ENCODE data around the gene TGOLN2. TPM values are rescaled to one million over a fixed set of nuclear protein-coding genes. Genes with fewer than 3 reads are reported as not detected.
"Not testable (repeated sequence)": the region's sequence is repeated elsewhere in the genome, so short reads cannot be mapped to it uniquely, and the experiment has no call there.

Gene TGOLN2
- total and polyA plus RNA-seq, 2 donors (not counting 3 experiments of a cell fraction or from before 2014, with no cell fraction given), result 112 to 140 TPM

- ChIA-PET POLR2A (no interaction called here), CTCF (no interaction called here)
- H3K9me1 ChIP-seq (replicated peaks; ENCODE audit: control insufficient read depth, extremely low read depth, insufficient read depth, low read length), result no peaks in the 10 kb centered on the region
- no peaks in the 10 kb centered on the region for H3K4me1 ChIP-seq (ENCODE audit: control insufficient read depth, extremely low read depth, insufficient read depth, low read length)
- no peak for TF ChIP-seq POLR2A (IDR thresholded peaks at IDR 0.05; ENCODE audit: low read depth, low read length)
- FAIRE-seq (no peak), DNase-seq (ENCODE audit: low read depth, low spot score) (no peak)
- H4K20me1 ChIP-seq (replicated peaks; ENCODE audit: control insufficient read depth, extremely low read depth, insufficient read depth, low read length), result no peaks in the 10 kb centered on the region
- intact Hi-C loops (cut with micrococcal nuclease) (no loop called here), dilution Hi-C loops (cut with MboI; ENCODE audit: extremely low pct_ligation_motif_present, low sequenced_read_pairs) (no loop called here)
- H3K9me3 ChIP-seq (replicated peaks; ENCODE audit: control insufficient read depth, insufficient read depth, low read length), result no peaks in the 10 kb centered on the region
- H3K9ac ChIP-seq (replicated peaks; ENCODE audit: extremely low read depth, insufficient read depth, low read length), result no peak overlapping the region
- no peak overlapping the region for H2AFZ ChIP-seq (ENCODE audit: low read depth, low read length)
- no TSS peak for BruUV-seq (replicated peaks)
- H3K27me3 ChIP-seq (ENCODE audit: control insufficient read depth in 2 of 2, insufficient read depth in 2 of 2, low read length in 2 of 2), result no peaks in the 10 kb centered on the region
- H3K79me2 ChIP-seq (ENCODE audit: control insufficient read depth, insufficient read depth, low read length), result no peaks in the 10 kb centered on the region
- H3K4me2 ChIP-seq (ENCODE audit: insufficient read depth, low read length), result no peak overlapping the region
- H3K4me3 ChIP-seq (replicated peaks in 1 of 3; ENCODE audit: insufficient read depth in 1 of 3, low read depth in 1 of 3, low read length in 3 of 3), result no peak overlapping the region
- H3K27ac ChIP-seq (ENCODE audit: insufficient read depth, low read depth, low read length), result no peak overlapping the region
- peaks cover 0 to 2% of the 10 kb centered on the region in 2 experiments for H3K36me3 ChIP-seq (ENCODE audit: control insufficient read depth in 2 of 2, extremely low read depth in 1 of 2, insufficient read depth in 2 of 2, low read length in 2 of 2)
Measured at GRCh38 chr2:85367180-85367579, 39.4 kb upstream of the TGOLN2 start.

- H3K9ac ChIP-seq (replicated peaks; ENCODE audit: extremely low read depth, insufficient read depth, low read length); CTCF ChIA-PET; intact Hi-C loops (cut with micrococcal nuclease); H3K4me1 ChIP-seq (ENCODE audit: control insufficient read depth, extremely low read depth, insufficient read depth, low read length); FAIRE-seq; H3K36me3 ChIP-seq (ENCODE audit: control insufficient read depth in 2 of 2, extremely low read depth in 1 of 2, insufficient read depth in 2 of 2, low read length in 2 of 2); BruUV-seq (replicated peaks); DNase-seq (ENCODE audit: low read depth, low spot score); H3K9me1 ChIP-seq (replicated peaks; ENCODE audit: control insufficient read depth, extremely low read depth, insufficient read depth, low read length); H3K9me3 ChIP-seq (replicated peaks; ENCODE audit: control insufficient read depth, insufficient read depth, low read length); H2AFZ ChIP-seq (ENCODE audit: low read depth, low read length); H3K4me3 ChIP-seq (replicated peaks in 1 of 3; ENCODE audit: insufficient read depth in 1 of 3, low read depth in 1 of 3, low read length in 3 of 3); H4K20me1 ChIP-seq (replicated peaks; ENCODE audit: control insufficient read depth, extremely low read depth, insufficient read depth, low read length); H3K4me2 ChIP-seq (ENCODE audit: insufficient read depth, low read length); H3K27me3 ChIP-seq (ENCODE audit: control insufficient read depth in 2 of 2, insufficient read depth in 2 of 2, low read length in 2 of 2); H3K27ac ChIP-seq (ENCODE audit: insufficient read depth, low read depth, low read length); H3K79me2 ChIP-seq (ENCODE audit: control insufficient read depth, insufficient read depth, low read length); POLR2A ChIA-PET; dilution Hi-C loops (cut with MboI; ENCODE audit: extremely low pct_ligation_motif_present, low sequenced_read_pairs): not testable (repeated sequence)
Measured at GRCh38 chr2:85362653-85363387, 35.0 kb upstream of the TGOLN2 start.

All from endothelial cell of umbilical vein (primary cell).